HepG2 (cell line): Measurements from ENCODE around the gene HOXB5. TPM values are rescaled to one million over a fixed set of nuclear protein-coding genes. Genes with fewer than 3 reads are reported as not detected.

ENCODE experiments used
- AGO2 ChIP-seq: fragments of 200-400 bp; formaldehyde crosslinking; optimal IDR thresholded peaks from 2 replicates; pipeline ENCODE3; 2017; ENCODE audit warnings: mild to moderate bottlenecking, low read depth, low read length, moderate library complexity
- ATRX ChIP-seq: sonication (generic); formaldehyde crosslinking; IDR thresholded peaks from 2 replicates; pipeline ENCODE4 v1.4.0; 2020; ENCODE audit warnings: missing genetic modification reagents, borderline replicate concordance
- FLYWCH1 ChIP-seq: sonication (generic); formaldehyde crosslinking; IDR thresholded peaks from 2 replicates; pipeline ENCODE4 v1.8.1; 2023; ENCODE audit warnings: mild to moderate bottlenecking, missing genetic modification reagents
- HOXA3 ChIP-seq: sonication (generic); formaldehyde crosslinking; IDR thresholded peaks from 2 replicates; pipeline ENCODE4 v1.5.0; 2020; ENCODE audit warnings: missing genetic modification reagents
- NCOR1 ChIP-seq: fragments of 200-600 bp; sonication (generic); IDR thresholded peaks from 2 replicates; pipeline ENCODE4 v1.7.0; 2017; ENCODE audit warnings: antibody characterized with exemption, low read length, borderline replicate concordance
- ONECUT2 ChIP-seq: sonication (generic); formaldehyde crosslinking; IDR thresholded peaks from 2 replicates; pipeline ENCODE4 v1.4.0; 2020; ENCODE audit warnings: missing genetic modification reagents
- SAP130 ChIP-seq: IDR thresholded peaks from 2 replicates; pipeline ENCODE4 v1.6.1; 2016; ENCODE audit warnings: low read depth
- SNAPC4 ChIP-seq: sonication (generic); formaldehyde crosslinking; IDR thresholded peaks from 2 replicates; pipeline ENCODE4 v1.4.0; 2020; ENCODE audit warnings: mild to moderate bottlenecking, missing genetic modification reagents
- TCF7 ChIP-seq: sonication (generic); IDR thresholded peaks from 2 replicates; pipeline ENCODE4 v1.6.1; 2016; ENCODE audit warnings: antibody characterized with exemption, low read depth
- ZFX ChIP-seq: sonication (generic); formaldehyde crosslinking; IDR thresholded peaks from 2 replicates; pipeline ENCODE4 v1.4.0; 2020; ENCODE audit warnings: mild to moderate bottlenecking, low read depth, missing genetic modification reagents, moderate library complexity
- ZMYM4 ChIP-seq: sonication (generic); formaldehyde crosslinking; IDR thresholded peaks from 2 replicates; pipeline ENCODE4 v1.8.1; 2023; ENCODE audit warnings: mild to moderate bottlenecking, missing genetic modification reagents
- ZNF577 ChIP-seq: sonication (generic); formaldehyde crosslinking; IDR thresholded peaks from 2 replicates; pipeline ENCODE4 v1.4.0; 2020; ENCODE audit warnings: mild to moderate bottlenecking, low read depth, missing genetic modification reagents, borderline replicate concordance
- ZNF614 ChIP-seq: IDR thresholded peaks from 2 replicates; pipeline ENCODE4 v1.6.1; 2018; ENCODE audit warnings: missing biosample characterization, missing genetic modification reagents, inconsistent platforms, borderline replicate concordance
- polyA plus RNA-seq, 8 experiments: library from polyadenylated mRNA; depleted of rRNA in 3 of 8; stranded (reverse) in 7 of 8; unstranded in 1 of 8; fragments of >200 nt; fragmentation: Illumina TruSeq in 4 of 8; extraction: Trizol in 4 of 8; gene quantifications; 2 replicates each; pipeline versions ENCODE4 v1.2.1 to v1.2.3, GENCODE V29; 2011 to 2016; ENCODE audit warnings: low read depth in 4 of 8, missing spikeins in 1 of 8, mixed read lengths in 1 of 8; ENCODE audit not compliant: insufficient read depth in 1 of 8
- total RNA-seq, 5 experiments: library from RNA; depleted of rRNA; stranded (reverse); fragments of >200 nt; fragmentation: Illumina TruSeq; extraction: Trizol; gene quantifications; 2 replicates each; pipeline ENCODE4 v1.2.3, GENCODE V29; 2016; ENCODE audit warnings: low read depth in 1 of 5

Gene HOXB5
- total and polyA plus RNA-seq, 2 of the 13 experiments (the other 11 are each of a cell fraction or from before 2014, with no cell fraction given): not detected

- TF ChIP-seq SNAPC4 (CRISPR knock-in tag) (no peak), SAP130 (no peak), ATRX (CRISPR knock-in tag) (no peak), TCF7 (no peak), HOXA3 (CRISPR knock-in tag) (no peak), ZFX (CRISPR knock-in tag) (no peak), NCOR1 (no peak), ONECUT2 (no peak), ZNF614 (CRISPR knock-in tag) (no peak), FLYWCH1 (CRISPR knock-in tag) (no peak), ZNF577 (no peak), AGO2 (no peak), ZMYM4 (CRISPR knock-in tag) (no peak)
These were observed 11.9 kb upstream of the HOXB5 start (continued) for GRCh38 chr17:48605409-48605919.
